GM10847 (cell line): ENCODE results near the gene MYOZ3.

Experiments used
- POLR2A ChIP-seq: IDR thresholded peaks from 2 replicates; pipeline ENCODE4 v1.6.1; 2011; ENCODE audit not compliant: insufficient read length; ENCODE audit errors: extremely low read depth

The MYOZ3 gene

DNA sequence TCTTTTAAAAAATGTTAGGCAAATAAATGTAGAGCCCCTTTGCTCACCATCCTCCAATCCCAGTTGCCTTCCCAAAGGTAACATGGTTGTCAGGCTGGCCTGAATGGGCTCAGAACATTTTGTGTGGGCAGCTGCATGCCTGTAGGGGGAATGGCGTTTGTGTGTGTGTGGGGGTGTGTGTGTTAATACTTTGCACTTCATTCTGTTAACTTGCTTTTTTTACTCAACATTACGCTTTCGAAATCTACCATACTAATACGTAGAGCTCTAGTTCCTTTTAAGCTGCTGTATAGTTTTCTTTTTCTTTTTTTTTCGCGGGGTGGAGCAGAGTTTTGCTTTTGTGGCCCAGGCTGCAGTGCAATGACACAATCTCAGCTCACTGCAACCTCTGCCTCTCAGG, 14.0 kb downstream of the MYOZ3 start:
- TF ChIP-seq POLR2A, result no peak

DNA sequence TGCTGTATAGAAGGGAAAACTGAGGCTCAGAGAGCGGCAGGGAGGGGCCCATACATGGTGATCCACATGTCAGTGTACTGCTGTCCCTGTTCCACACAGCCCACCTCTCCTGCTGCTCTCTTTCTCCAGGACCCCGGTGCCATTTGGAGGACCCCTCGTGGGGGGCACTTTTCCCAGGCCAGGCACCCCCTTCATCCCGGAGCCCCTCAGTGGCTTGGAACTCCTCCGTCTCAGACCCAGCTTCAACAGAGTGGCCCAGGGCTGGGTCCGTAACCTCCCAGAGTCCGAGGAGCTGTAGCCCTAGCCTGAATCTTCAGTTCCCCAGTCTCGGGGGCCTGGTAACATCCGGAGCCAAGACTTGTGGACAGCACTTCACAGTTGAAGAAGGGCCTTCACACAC, 15.5 kb downstream of the MYOZ3 start:
- TF ChIP-seq POLR2A, result no peak

DNA sequence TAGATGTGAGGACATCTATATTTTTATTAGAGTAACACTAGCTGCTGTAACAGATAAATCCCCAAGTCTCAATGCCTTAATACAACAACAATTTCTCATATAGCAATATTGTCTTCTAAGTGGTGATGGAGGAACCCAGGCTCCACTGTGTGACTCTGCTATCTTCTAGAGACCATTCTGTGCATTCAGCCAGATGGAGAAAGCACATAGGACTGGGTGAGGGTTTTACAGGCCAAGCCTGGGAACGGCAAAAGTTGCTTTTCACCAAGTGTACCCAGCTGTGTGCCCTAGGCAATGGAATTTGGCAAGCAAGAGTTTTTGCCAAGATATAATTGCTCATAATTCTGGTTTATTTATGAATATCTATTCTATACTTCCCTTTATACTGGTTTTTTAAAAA, 28.1 kb downstream of the MYOZ3 start:
- TF ChIP-seq POLR2A, result no peak

DNA sequence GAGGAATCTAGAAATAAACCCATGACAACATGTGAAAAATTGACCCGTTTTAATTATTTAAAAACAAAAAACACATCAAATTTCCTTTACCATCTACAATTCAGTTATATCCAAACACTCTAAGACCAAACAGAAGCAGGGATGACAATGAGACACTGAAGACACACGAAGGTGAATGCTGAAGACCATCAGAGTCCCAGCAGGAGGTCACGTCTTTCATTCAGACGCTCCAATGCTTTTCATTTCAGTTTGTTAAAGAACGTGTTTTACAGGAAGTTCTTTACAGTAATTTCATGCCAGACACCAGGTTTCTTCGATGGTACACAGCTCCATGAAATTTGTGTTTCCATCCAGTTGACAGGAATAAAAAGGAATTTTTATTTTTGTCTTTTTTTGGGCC, 29.7 kb downstream of the MYOZ3 start:
- no peak for TF ChIP-seq POLR2A

DNA sequence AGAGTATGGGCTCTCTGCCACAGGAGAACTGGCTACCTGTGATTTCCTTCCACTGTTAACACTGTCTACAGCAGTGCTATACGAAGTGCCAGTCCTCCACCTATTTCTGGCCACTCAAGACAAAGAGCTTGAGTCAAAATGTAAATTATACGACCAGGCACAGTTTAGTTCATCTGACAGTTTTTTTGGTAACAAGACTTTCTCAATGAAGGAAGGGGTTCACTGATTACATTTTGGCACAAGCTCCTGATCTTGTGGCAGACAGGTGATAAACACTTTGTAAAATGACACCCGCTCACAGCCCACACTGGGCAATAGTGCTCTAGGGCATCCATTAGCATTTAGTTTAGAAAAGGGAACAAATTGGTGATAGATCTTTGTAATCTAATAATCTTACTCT, 31.2 kb downstream of the MYOZ3 start:
- no peak for TF ChIP-seq POLR2A

DNA sequence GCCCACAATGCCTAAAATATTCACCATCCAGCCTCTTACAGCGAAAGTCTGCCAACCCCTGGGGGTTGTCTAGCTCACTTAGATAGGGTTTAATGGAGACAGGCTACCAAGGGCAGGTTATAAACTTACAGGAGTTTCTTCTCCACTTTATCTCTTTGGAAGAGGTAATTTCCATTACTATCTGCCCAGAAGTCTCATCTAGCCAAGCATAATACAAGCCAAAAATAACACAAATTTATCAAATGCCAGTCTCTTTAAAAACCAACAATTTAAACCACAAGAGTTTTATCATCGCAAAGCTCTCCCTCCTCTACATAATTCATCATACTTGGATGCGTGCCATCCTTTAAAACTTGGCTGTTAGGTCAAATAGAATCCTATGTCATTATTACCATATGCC, 33.6 kb downstream of the MYOZ3 start:
- no peak for TF ChIP-seq POLR2A

DNA sequence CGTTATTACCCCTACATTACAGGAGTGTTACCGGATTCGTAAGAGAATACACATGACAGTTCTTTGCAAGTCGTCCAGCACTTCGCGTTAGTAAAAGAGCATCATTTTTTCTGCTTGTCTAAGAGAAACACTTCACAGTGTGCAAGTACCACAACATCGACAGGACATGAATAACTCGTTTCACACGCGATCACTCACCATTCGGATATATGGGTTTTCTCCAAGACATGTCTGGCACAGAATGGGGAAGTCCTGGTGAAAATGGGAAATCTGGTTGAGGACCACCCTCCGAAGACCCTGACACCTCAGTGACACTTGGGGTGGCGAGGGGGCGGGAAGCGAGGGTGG, 39.2 kb downstream of the MYOZ3 start:
- no peak for TF ChIP-seq POLR2A

DNA sequence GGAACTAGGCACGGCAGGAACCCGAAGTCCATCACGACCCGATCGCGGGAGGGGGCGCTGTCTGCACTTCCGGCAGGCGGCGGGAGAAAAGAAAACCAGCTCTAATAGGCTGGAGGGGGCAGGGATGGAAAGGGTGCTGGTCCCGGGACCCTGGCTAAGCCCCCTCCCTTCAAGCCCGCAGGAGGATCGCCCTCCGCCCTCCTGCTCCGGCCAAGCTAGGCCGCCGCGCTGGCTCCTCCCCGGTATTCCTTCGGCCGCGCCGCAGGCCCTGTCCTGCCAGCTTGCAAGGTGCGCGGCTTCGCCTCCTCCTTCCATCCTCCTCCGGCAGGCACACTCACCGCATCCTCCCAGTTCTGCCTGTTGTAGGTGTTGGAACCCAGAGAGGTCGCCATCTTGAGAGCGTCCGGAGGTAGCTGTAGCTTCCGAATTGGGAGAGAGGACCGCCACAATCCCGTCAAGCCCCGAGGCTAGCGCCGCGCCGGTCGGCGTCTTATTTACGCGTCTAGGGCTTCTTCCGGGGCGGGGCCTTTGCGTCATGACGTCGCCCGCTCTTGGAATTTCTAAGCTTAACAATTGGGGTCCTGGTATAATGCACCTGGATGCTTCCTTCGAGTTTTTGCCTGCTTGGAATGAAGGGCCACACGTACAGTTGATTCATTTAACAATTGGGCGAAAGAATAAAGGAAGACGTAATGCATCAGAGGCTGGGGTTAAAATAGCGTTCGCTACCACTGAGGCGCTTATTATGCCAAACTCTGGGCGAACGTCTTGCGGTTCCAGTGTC, 39.7 kb downstream of the MYOZ3 start, which contains the start of gene RBM22:
TSS of gene RBM22 (minus strand) at position 469 of the 784 bp plus-strand sequence. CDS start at position 392, 77 bp downstream.
- TF ChIP-seq POLR2A, result peak; percentile 60

DNA sequence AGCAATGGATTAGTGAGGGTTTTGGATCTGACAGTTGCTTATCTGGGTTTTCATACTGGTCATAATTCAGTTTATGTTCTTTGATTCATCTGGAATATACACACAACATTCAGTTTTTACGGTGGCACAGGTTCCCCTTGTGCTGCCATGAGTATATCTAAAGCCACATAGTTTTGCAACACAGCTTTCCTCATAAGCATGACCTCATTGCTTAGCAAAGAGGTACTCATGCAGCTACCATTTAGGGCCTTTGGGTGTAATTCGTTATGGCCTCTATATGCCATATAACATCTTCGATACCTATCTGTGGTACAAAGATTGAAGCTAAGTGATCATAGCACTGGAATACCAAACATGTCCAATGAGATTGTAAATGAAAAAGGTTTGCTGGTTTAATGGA, 42.7 kb downstream of the MYOZ3 start:
- no peak for TF ChIP-seq POLR2A

DNA sequence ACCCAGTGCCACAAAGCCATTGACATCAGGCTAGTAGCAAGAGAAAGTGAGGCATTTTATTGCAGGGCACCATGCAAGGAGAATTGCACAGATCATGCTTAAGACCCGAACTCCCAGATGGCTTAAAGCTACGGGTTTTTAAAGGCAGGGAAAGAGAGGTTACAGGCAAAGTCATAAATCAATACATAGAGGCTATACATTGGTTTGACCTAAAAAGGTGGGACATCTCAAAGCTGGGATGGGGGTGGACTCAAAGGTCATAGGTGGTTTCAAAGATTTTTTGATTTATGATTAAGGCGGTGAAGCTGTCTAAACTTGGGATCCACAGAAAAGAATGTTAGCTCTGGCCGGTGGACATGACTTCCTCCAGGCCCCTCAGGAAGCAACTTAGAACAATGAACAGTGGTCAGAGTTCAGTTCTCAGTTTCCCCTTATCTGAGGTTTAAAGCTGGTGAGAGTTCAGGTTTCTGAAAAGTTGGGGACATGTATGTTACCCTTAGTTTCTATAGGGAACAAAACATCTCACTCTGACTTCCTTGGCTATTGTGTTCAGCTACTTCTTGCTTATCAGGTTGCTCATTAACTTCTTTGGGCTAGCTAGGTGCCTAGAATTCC, 45.8 kb downstream of the MYOZ3 start:
- TF ChIP-seq POLR2A, result no peak

DNA sequence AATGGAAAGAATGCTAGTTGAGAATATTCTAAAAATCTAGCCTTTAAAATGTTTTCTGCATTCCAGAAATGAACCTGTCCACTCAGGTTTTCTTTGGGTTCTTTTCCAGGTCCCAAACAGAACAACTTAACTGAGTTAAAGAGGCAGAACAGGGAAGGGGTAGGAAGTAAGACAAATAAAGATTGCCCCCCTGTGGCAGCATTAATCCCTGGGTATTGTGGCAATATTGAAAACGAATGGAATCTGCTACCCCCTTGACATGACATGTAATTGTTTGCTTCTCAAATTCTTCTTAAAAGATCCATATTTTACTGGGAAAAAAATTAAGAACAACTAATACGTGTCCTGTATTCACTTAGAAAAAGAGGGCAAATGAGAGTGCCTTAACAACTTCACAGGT, 49.1 kb downstream of the MYOZ3 start:
- TF ChIP-seq POLR2A, result no peak

DNA sequence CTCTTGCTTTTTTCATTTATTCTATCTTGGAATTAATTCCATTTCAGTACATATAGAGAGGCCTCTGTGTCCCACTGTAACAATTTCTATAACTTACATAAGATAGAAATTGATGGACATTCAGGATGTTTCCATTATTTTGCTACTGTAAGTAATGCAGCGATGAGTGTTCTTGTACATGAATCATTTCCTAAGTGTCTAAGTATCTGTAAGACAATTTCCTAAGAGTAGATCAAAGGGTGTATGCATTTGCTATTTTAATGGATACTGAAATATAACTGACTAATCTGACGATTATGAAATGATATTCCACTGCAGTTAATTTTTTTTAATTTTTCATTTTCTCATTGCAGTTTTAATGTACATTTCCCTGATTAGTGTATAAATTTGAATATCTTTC, 62.8 kb downstream of the MYOZ3 start:
- TF ChIP-seq POLR2A, result no peak
